RWPE1 (cell line): ENCODE data around the gene DNAJB8.

ENCODE experiments used
- CTCF ChIA-PET: fragments of 350-600 bp; sonication (Branson Sonifier 250); formaldehyde crosslinking; extraction: SDS; loops from one replicate; lab custom pipeline; 2021; lab: Yijun Ruan, JAX
- POLR2A ChIA-PET: fragments of 400-600 bp; formaldehyde crosslinking; extraction: SDS; loops from one replicate; lab custom pipeline; 2020; ENCODE audit warnings: antibody characterized with exemption; ENCODE audit not compliant: low non-redundant PET; lab: Yijun Ruan, JAX
- DNase-seq: peaks from one replicate; pipeline ENCODE4 v3.0.0; 2012; ENCODE audit warnings: low spot score
- H3K27ac ChIP-seq: fragments of 450-650 bp; 2 replicates; pipeline ENCODE4 v1.5.1; 2017
- CTCF ChIP-seq: fragments of 450-650 bp; conservative IDR thresholded peaks from 2 replicates; pipeline ENCODE4 v1.5.1; 2017; ENCODE audit warnings: low read depth, mild to moderate bottlenecking

Gene DNAJB8

GRCh38 chr3:128439226-128439625 lies 27.5 kb downstream of the DNAJB8 start:
- ChIA-PET CTCF (interaction anchor here (0.6 to 1.4 kb wide), 3 partner anchors 13 to 502 kb away, joined by 3 to 4 read pairs (median 4); no protein-coding TSS in a partner anchor), POLR2A (no interaction called here)
- no peak overlapping the region for H3K27ac ChIP-seq
- TF ChIP-seq CTCF, result no peak
- no peak for DNase-seq

DNA sequence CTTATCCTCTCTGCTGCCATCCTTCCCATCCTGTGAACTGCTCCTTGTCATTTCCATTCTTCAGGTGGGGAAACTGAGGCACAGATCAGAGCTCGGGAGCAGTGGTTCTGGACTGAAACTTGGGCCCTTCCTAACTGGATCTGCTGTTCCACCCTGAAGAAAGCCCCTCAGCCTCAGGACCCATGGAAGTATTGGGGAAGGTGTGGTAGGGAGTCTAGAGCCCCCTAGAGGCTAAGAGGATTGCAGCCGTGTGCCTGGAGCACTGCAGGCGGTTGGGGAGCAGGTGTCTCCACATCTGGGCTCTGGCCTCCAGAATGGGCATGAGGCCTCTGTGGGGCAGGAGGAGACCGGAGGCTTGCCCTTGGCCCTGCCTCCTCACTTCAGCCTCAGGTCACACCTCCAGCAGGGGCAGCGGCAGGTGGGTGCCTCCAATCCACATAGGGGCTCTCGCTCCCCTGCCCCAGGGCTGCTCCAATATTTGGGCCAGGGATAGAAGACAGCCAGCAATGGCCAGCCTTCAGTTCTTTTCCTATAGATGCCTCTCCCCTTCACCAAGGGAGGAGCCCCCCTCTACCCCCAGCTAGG lies 28.1 kb downstream of the DNAJB8 start:
- H3K27ac ChIP-seq, result no peak overlapping the region
- no peak for DNase-seq
- POLR2A ChIA-PET, result no interaction called here
- peak; percentile 21; the same call in 1 of the 2 replicates for TF ChIP-seq CTCF
- CTCF ChIA-PET, result interaction anchor here (0.6 to 1.4 kb wide), 4 partner anchors 13 to 502 kb away, joined by 3 to 5 read pairs (median 4); no protein-coding TSS in a partner anchor

- DNase-seq, result no peak
- TF ChIP-seq CTCF, result no peak
- ChIA-PET POLR2A (no interaction called here), CTCF (no interaction called here)
- no peak overlapping the region for H3K27ac ChIP-seq
Measured at GRCh38 chr3:128436214-128436613, 30.5 kb downstream of the DNAJB8 start.

GRCh38 chr3:128435561-128435960 lies 31.1 kb downstream of the DNAJB8 start:
- no peak for TF ChIP-seq CTCF
- no peak overlapping the region for H3K27ac ChIP-seq
- ChIA-PET CTCF (no interaction called here), POLR2A (no interaction called here)
- no peak for DNase-seq

DNA sequence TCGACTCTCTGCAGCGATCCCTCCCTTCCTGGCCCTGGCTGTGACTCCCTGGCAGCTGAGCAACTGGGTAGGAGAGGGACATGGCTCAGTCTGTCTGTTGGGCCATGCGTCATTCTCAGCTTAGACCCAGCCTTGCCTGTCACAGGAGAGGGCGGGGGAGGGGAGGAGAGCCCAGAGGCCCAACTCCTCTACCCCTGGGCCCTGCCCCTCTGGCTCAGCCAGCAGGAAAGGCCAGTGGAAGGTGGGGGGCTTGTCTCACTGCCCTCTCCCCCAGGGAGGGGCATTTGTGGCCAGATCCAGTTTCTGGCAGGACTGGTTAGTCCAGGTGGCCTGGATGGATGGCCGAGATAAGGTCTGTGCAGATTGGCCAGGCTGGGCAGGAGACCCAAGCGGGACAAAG lies 31.6 kb downstream of the DNAJB8 start:
- H3K27ac ChIP-seq, result no peak overlapping the region
- no peak for DNase-seq
- ChIA-PET POLR2A (no interaction called here), CTCF (interaction anchor here (0.6 kb wide), 1 partner anchor 18 kb away, joined by 6 read pairs; no protein-coding TSS in a partner anchor)
- no peak for TF ChIP-seq CTCF

- CTCF ChIA-PET, result interaction anchor here (0.6 to 0.7 kb wide), 2 partner anchors 18 to 150 kb away, joined by 3 to 6 read pairs; no protein-coding TSS in a partner anchor
- TF ChIP-seq CTCF, result no peak
- POLR2A ChIA-PET, result no interaction called here
- no peak for DNase-seq
- H3K27ac ChIP-seq, result no peak overlapping the region
Measured at GRCh38 chr3:128434524-128434923, 32.2 kb downstream of the DNAJB8 start.
